ENCODE results near the gene VPS13D.

VPS13D gene

GRCh38 chr1:12272770-12273169 is 42.9 kb downstream of the VPS13D start:
- H3K4me2 ChIP-seq (ENCODE audit: low read length): no peak overlapping the region

DNA sequence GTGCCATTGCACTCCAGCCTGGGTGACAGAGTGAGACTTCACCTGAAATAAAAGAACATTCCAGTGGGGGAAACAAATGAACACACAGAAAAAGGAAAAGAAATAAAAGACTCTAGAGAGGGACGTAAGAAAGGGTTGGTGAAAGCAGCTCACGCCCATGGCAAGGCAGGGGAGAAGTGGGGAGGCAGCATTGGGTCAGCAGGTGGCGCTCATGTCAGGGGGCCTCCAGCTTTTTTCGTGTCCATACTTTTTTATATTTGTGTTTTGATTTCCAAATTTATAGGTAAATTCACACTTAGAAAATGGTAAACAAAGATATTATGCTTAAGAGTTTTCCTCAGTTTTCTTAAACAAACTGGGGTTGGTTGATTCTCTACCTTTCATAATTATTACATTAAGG is 45.5 kb downstream of the VPS13D start:
- H3K36me3 ChIP-seq (ENCODE audit: insufficient read depth, low read length): peaks cover 64% of the 10 kb centered on the region

More at GRCh38 chr1:12272770-12273169, 42.9 kb downstream of the VPS13D start:
- Histone ChIP-seq H3K4me1 (ENCODE audit: control insufficient read depth, insufficient read depth, low read length) (no peaks in the 10 kb centered on the region), H3K4me3 (ENCODE audit: low read length) (no peak overlapping the region), H3K9ac (ENCODE audit: low read depth, low read length) (no peak overlapping the region), H3K36me3 (ENCODE audit: insufficient read depth, low read length) (peaks cover 73% of the 10 kb centered on the region), H3K27me3 (ENCODE audit: control insufficient read depth, insufficient read depth, low read length) (no peaks in the 10 kb centered on the region), H3K9me3 (replicated peaks; ENCODE audit: low read length) (no peaks in the 10 kb centered on the region)

DNA sequence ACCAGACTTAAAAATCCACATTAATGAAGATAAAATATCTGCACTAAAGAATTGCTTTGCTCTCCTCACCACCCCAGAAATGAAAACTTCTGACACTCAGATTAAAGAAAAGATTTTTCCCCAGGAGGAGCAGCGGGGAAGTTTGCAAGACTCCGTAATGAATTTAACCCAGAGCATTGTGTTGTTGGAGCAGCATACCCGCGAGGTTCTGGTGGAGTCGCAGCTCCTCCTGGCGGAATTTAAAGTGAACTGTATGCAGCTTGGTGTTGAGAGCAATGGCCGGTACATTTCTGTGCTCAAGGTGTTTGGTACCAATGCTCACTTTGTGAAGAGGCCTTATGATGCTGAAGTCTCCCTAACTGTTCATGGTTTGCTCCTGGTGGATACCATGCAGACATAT is 46.4 kb downstream of the VPS13D start:
- Histone ChIP-seq H3K4me1 (ENCODE audit: control insufficient read depth, insufficient read depth, low read length) (no peaks in the 10 kb centered on the region), H3K27me3 (ENCODE audit: control insufficient read depth, insufficient read depth, low read length) (no peaks in the 10 kb centered on the region), H3K9ac (ENCODE audit: low read depth, low read length) (no peak overlapping the region), H3K9me3 (replicated peaks; ENCODE audit: low read length) (no peaks in the 10 kb centered on the region), H3K4me2 (ENCODE audit: low read length) (no peak overlapping the region), H3K36me3 (ENCODE audit: insufficient read depth, low read length) (peaks cover 56% of the 10 kb centered on the region), H3K4me3 (ENCODE audit: low read length) (no peak overlapping the region)

More for the DNA sequence above, 45.5 kb downstream of the VPS13D start:
- H3K4me1 ChIP-seq (ENCODE audit: control insufficient read depth, insufficient read depth, low read length): no peaks in the 10 kb centered on the region
- H3K4me2 ChIP-seq (ENCODE audit: low read length): no peak overlapping the region
- H3K4me3 ChIP-seq (ENCODE audit: low read length): no peak overlapping the region
- no peak overlapping the region for H3K9ac ChIP-seq (ENCODE audit: low read depth, low read length)
- H3K9me3 ChIP-seq (replicated peaks; ENCODE audit: low read length): no peaks in the 10 kb centered on the region
- no peaks in the 10 kb centered on the region for H3K27me3 ChIP-seq (ENCODE audit: control insufficient read depth, insufficient read depth, low read length)

DNA sequence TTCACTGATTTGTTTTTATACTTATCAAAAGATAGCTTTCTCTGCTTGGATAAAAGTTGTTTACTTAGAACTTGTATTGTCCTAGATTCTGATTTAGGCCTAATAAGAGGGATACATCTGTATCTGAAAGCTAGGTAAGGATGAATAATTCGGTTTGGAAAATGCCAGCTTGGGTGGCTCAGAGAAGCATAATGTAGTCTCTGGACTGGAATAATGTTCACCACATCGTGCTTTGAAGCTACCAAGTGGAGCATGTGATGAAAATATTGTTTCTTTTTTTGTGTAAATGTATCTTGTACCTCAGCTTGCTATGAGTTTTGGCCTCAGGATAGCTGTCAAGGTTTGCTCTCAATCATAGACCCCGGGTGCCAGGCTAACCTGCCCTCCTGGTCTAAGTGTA is 49.2 kb downstream of the VPS13D start:
- Histone ChIP-seq H3K36me3 (ENCODE audit: insufficient read depth, low read length) (peaks cover 54% of the 10 kb centered on the region), H3K4me2 (ENCODE audit: low read length) (no peak overlapping the region), H3K4me3 (ENCODE audit: low read length) (no peak overlapping the region), H3K9ac (ENCODE audit: low read depth, low read length) (no peak overlapping the region), H3K27me3 (ENCODE audit: control insufficient read depth, insufficient read depth, low read length) (no peaks in the 10 kb centered on the region), H3K4me1 (ENCODE audit: control insufficient read depth, insufficient read depth, low read length) (no peaks in the 10 kb centered on the region), H3K9me3 (replicated peaks; ENCODE audit: low read length) (no peaks in the 10 kb centered on the region)

- H3K27me3 ChIP-seq (ENCODE audit: control insufficient read depth, insufficient read depth, low read length): no peaks in the 10 kb centered on the region
- H3K4me3 ChIP-seq (ENCODE audit: low read length): no peak overlapping the region
- H3K9ac ChIP-seq (ENCODE audit: low read depth, low read length): no peak overlapping the region
- no peaks in the 10 kb centered on the region for H3K4me1 ChIP-seq (ENCODE audit: control insufficient read depth, insufficient read depth, low read length)
- H3K9me3 ChIP-seq (replicated peaks; ENCODE audit: low read length): no peaks in the 10 kb centered on the region
- no peak overlapping the region for H3K4me2 ChIP-seq (ENCODE audit: low read length)
- peaks cover 53% of the 10 kb centered on the region for H3K36me3 ChIP-seq (ENCODE audit: insufficient read depth, low read length)
These were observed 50.1 kb downstream of the VPS13D start for GRCh38 chr1:12279728-12280464.

DNA sequence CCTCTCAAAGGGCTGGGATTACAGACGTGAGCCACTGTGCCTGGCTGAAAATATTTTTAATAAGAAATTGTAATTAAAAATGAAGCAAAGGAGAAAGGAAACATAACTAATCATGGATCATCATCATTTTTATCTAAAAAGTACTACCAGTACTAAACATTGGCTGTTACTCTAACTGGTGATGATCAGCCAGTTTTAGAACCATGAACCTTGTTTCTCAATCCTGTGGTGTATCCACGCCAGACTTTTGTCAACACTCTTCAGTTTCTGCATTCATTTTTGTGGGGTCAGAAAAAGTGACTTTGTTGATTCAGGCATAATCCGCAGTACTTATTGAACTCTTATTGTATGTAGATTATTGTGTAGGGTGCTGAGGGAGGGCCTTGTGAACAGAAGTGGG is 52.3 kb downstream of the VPS13D start:
- peaks cover 36% of the 10 kb centered on the region for H3K36me3 ChIP-seq (ENCODE audit: insufficient read depth, low read length)

DNA sequence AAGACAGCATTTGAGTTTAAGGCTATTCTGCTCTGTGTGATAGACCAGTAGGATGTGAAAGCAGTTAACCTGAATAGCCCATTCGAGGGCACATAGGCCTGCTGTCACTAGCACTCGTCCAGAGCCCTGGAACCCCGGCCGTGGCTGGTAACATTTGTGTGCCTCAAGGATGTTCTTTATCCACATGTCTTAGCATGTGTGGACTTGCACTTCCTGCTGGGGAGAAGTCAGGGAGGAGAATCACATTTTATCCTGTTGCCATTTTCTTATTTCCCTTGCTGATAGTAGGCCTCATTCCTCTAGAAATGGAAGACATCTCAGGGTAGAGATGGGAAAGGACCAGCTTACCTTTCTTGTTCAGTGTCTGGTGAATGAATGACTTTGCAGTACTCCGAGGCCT is 54.7 kb downstream of the VPS13D start:
- H3K27me3 ChIP-seq (ENCODE audit: control insufficient read depth, insufficient read depth, low read length): no peaks in the 10 kb centered on the region
- H3K36me3 ChIP-seq (ENCODE audit: insufficient read depth, low read length): peaks cover 32% of the 10 kb centered on the region
- no peak overlapping the region for H3K9ac ChIP-seq (ENCODE audit: low read depth, low read length)
- H3K4me1 ChIP-seq (ENCODE audit: control insufficient read depth, insufficient read depth, low read length): no peaks in the 10 kb centered on the region
- no peak overlapping the region for H3K4me2 ChIP-seq (ENCODE audit: low read length)
- no peaks in the 10 kb centered on the region for H3K9me3 ChIP-seq (replicated peaks; ENCODE audit: low read length)
- no peak overlapping the region for H3K4me3 ChIP-seq (ENCODE audit: low read length)

More for the DNA sequence above, 52.3 kb downstream of the VPS13D start:
- Histone ChIP-seq H3K4me1 (ENCODE audit: control insufficient read depth, insufficient read depth, low read length) (no peaks in the 10 kb centered on the region), H3K9me3 (replicated peaks; ENCODE audit: low read length) (no peaks in the 10 kb centered on the region), H3K4me3 (ENCODE audit: low read length) (no peak overlapping the region), H3K9ac (ENCODE audit: low read depth, low read length) (no peak overlapping the region), H3K4me2 (ENCODE audit: low read length) (no peak overlapping the region), H3K27me3 (ENCODE audit: control insufficient read depth, insufficient read depth, low read length) (no peaks in the 10 kb centered on the region)

DNA sequence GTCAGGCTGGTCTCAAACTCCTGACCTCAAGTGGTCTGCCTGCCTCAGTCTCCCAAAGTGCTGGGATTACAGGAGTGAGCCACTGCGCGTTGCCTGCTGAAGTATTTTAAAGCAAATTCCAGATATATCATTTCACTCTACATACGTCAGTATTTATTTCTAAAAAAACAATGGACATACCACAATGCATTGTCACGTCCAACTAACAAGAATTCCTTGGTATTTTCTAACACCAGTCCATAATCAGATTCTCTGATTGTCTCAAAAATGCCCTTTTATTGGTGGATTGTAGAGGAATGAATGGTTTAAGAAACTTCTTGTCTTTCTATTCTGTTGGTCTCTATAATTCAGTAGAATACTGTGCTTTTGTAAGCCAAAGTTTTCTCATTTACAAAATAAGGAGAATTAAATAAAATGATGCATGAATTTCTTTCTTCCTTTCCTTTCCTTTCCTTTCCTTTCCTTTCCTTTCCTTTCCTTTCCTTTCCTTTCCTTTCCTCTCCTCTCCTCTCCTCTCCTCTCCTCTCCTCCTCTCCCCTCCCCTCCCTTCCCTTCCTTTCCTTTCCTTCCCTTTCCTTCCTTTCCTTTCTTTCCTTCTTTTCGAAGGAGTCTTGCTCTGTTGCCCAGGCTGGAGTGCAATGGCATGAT is 55.8 kb downstream of the VPS13D start:
- H3K4me2 ChIP-seq (ENCODE audit: low read length): no peak overlapping the region
- no peak overlapping the region for H3K4me3 ChIP-seq (ENCODE audit: low read length)
- no peaks in the 10 kb centered on the region for H3K27me3 ChIP-seq (ENCODE audit: control insufficient read depth, insufficient read depth, low read length)
- H3K4me1 ChIP-seq (ENCODE audit: control insufficient read depth, insufficient read depth, low read length): no peaks in the 10 kb centered on the region
- H3K36me3 ChIP-seq (ENCODE audit: insufficient read depth, low read length): peaks cover 26% of the 10 kb centered on the region
- no peaks in the 10 kb centered on the region for H3K9me3 ChIP-seq (replicated peaks; ENCODE audit: low read length)
- no peak overlapping the region for H3K9ac ChIP-seq (ENCODE audit: low read depth, low read length)

DNA sequence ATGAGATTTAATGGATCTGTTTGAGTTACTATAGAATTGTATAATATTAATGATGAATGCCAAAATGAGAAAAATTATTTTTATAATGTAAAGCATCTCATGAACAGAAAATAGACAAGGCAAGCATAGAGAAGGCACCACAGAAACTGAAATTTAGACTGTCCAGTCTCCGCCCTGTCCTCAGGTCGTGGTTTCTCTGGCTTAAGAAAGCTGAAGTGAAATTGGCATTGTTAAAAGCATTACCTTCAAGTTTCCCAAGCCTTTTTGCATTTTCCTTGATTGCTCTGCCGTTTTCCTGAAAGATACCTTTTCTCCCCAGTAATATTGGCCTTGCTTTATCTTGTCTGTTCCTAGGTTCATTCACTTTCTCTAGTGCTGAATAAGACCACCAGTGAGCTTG is 58.0 kb downstream of the VPS13D start:
- Histone ChIP-seq H3K9me3 (replicated peaks; ENCODE audit: low read length) (no peaks in the 10 kb centered on the region), H3K4me3 (ENCODE audit: low read length) (no peak overlapping the region), H3K4me1 (ENCODE audit: control insufficient read depth, insufficient read depth, low read length) (no peaks in the 10 kb centered on the region), H3K36me3 (ENCODE audit: insufficient read depth, low read length) (peaks cover 21% of the 10 kb centered on the region), H3K4me2 (ENCODE audit: low read length) (no peak overlapping the region), H3K27me3 (ENCODE audit: control insufficient read depth, insufficient read depth, low read length) (no peaks in the 10 kb centered on the region), H3K9ac (ENCODE audit: low read depth, low read length) (no peak overlapping the region)

DNA sequence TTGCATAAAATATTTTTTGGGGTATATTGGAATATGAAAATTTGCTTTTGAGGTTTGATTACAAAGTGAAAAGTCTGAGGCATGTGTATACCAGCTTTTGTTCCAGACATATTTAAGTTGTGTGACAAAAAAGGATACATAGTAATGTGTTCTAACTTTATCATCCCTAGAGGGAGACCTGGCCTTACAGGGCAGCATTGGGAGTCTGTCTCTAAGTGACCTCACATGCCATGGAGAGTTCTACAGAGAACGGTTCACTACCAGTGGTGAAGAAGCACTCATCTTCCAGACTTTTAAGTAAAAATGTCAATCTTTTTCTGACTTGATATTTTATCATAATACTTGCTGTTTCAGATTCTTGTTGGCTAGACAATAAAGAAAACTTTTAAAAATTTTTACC is 61.0 kb downstream of the VPS13D start:
- Histone ChIP-seq H3K4me3 (ENCODE audit: low read length) (no peak overlapping the region), H3K36me3 (ENCODE audit: insufficient read depth, low read length) (peaks cover 28% of the 10 kb centered on the region), H3K4me2 (ENCODE audit: low read length) (no peak overlapping the region), H3K9ac (ENCODE audit: low read depth, low read length) (no peak overlapping the region), H3K4me1 (ENCODE audit: control insufficient read depth, insufficient read depth, low read length) (peaks cover 9% of the 10 kb centered on the region), H3K9me3 (replicated peaks; ENCODE audit: low read length) (no peaks in the 10 kb centered on the region), H3K27me3 (ENCODE audit: control insufficient read depth, insufficient read depth, low read length) (no peaks in the 10 kb centered on the region)

DNA sequence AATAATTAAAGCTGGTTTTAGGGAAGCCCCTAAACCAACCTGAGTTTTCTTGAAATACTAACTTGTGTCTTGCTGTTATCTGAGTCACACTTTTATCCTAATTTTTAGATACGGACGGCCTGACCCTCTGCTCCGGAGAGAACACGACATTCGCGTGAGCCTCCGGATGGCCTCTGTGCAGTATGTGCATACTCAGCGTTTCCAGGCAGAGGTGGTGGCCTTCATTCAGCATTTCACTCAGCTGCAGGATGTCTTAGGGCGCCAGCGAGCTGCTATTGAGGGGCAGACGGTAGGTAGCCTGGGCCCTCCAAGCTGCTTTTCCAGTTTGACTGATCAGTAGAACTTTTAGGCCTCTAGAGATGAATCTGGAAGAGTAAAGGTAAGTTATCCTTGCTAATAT is 63.6 kb downstream of the VPS13D start:
- Histone ChIP-seq H3K27me3 (ENCODE audit: control insufficient read depth, insufficient read depth, low read length) (no peaks in the 10 kb centered on the region), H3K9ac (ENCODE audit: low read depth, low read length) (no peak overlapping the region), H3K4me1 (ENCODE audit: control insufficient read depth, insufficient read depth, low read length) (peaks cover 22% of the 10 kb centered on the region), H3K36me3 (ENCODE audit: insufficient read depth, low read length) (peaks cover 30% of the 10 kb centered on the region), H3K4me3 (ENCODE audit: low read length) (no peak overlapping the region), H3K4me2 (ENCODE audit: low read length) (no peak overlapping the region), H3K9me3 (replicated peaks; ENCODE audit: low read length) (no peaks in the 10 kb centered on the region)

- Histone ChIP-seq H3K9ac (ENCODE audit: low read depth, low read length) (no peak overlapping the region), H3K9me3 (replicated peaks; ENCODE audit: low read length) (no peaks in the 10 kb centered on the region), H3K27me3 (ENCODE audit: control insufficient read depth, insufficient read depth, low read length) (no peaks in the 10 kb centered on the region), H3K4me1 (ENCODE audit: control insufficient read depth, insufficient read depth, low read length) (peaks cover 22% of the 10 kb centered on the region), H3K4me3 (ENCODE audit: low read length) (no peak overlapping the region), H3K4me2 (ENCODE audit: low read length) (no peak overlapping the region), H3K36me3 (ENCODE audit: insufficient read depth, low read length) (peaks cover 30% of the 10 kb centered on the region)
These were observed 64.2 kb downstream of the VPS13D start for GRCh38 chr1:12294076-12294475.

All from skeletal muscle satellite cell (primary cell).